Measurements from ENCODE around the gene CRTC2. TPM values are rescaled to one million over a fixed set of nuclear protein-coding genes. Genes with fewer than 3 reads are reported as not detected.

CRTC2 gene
- polyA plus RNA-seq, 1 donor from 2014 or later: 12.1 TPM

DNA sequence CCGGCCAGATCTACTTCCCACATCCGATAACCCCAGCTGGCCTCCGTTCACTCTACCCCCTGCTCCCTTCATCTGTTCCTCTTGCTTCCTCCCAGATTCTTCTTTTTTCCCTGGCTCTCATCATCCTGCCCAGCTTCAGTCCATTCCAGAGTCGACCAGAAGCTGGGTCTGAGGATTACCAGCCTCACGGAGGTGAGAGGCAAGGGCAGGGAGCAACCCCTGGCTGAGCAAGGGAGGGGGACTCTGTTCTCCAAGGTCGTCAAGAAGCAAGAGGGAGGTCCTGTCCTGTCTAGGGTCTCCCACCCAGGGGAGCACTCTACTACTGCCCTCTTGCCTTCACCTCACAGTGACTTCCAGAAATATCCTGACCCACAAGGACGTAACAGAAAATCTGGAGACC is 15.1 kb upstream of the CRTC2 start:
- Histone ChIP-seq H3K4me3 (ENCODE audit: low read length) (no peak overlapping the region), H3K9me2 (ENCODE audit: insufficient read depth, low read length) (no peaks in the 10 kb centered on the region), H3F3A (ENCODE audit: insufficient read depth, low read length, poor library complexity, severe bottlenecking) (no peaks in the 10 kb centered on the region), H3K9me3 (ENCODE audit: low read length) (no peaks in the 10 kb centered on the region), H3K9ac (ENCODE audit: low read length) (no peak overlapping the region), H3K4me2 (ENCODE audit: low read length) (no peak overlapping the region), H3K79me2 (replicated peaks; ENCODE audit: insufficient read depth, low read length) (peaks cover 11% of the 10 kb centered on the region), H3K27me3 (ENCODE audit: insufficient read depth, low read depth, low read length) (no peaks in the 10 kb centered on the region), H3K27ac (ENCODE audit: low read length) (no peak overlapping the region), H3K36me3 (ENCODE audit: insufficient read depth, low read length) (no peaks in the 10 kb centered on the region), H4K20me1 (ENCODE audit: insufficient read depth) (no peaks in the 10 kb centered on the region), H2AFZ (ENCODE audit: low read depth, low read length) (no peak overlapping the region)
- TF ChIP-seq EZH2 (IDR thresholded peaks at IDR 0.05; ENCODE audit: borderline replicate concordance, insufficient read depth, low read length, poor library complexity, severe bottlenecking) (no peak), EP300 (conservative IDR thresholded peaks at IDR 0.05; ENCODE audit: poor library complexity, severe bottlenecking) (no peak), POLR2AphosphoS5 (IDR thresholded peaks at IDR 0.05) (no peak)

DNA sequence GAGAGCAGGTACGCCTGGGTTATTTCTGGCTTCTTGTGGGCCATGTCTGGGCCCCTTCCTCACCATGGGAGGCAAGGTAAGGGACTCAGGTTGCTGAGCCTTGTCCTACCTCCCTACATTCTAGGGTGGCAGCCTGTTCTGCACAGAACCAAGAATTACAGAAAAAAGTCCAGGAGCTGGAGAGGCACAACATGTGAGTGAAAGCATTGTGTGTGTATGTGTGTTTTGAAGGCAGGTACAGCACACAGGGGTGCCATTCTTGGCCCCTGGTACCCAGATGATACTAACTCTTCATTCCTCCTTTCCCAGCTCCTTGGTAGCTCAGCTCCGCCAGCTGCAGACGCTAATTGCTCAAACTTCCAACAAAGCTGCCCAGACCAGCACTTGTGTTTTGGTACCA is 14.7 kb upstream of the CRTC2 start:
- TF ChIP-seq, protein P1, sequence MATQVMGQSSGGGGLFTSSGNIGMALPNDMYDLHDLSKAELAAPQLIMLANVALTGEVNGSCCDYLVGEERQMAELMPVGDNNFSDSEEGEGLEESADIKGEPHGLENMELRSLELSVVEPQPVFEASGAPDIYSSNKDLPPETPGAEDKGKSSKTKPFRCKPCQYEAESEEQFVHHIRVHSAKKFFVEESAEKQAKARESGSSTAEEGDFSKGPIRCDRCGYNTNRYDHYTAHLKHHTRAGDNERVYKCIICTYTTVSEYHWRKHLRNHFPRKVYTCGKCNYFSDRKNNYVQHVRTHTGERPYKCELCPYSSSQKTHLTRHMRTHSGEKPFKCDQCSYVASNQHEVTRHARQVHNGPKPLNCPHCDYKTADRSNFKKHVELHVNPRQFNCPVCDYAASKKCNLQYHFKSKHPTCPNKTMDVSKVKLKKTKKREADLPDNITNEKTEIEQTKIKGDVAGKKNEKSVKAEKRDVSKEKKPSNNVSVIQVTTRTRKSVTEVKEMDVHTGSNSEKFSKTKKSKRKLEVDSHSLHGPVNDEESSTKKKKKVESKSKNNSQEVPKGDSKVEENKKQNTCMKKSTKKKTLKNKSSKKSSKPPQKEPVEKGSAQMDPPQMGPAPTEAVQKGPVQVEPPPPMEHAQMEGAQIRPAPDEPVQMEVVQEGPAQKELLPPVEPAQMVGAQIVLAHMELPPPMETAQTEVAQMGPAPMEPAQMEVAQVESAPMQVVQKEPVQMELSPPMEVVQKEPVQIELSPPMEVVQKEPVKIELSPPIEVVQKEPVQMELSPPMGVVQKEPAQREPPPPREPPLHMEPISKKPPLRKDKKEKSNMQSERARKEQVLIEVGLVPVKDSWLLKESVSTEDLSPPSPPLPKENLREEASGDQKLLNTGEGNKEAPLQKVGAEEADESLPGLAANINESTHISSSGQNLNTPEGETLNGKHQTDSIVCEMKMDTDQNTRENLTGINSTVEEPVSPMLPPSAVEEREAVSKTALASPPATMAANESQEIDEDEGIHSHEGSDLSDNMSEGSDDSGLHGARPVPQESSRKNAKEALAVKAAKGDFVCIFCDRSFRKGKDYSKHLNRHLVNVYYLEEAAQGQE (IDR thresholded peaks at IDR 0.05; ENCODE audit: borderline replicate concordance): no peak
- TF ChIP-seq EZH2 (IDR thresholded peaks at IDR 0.05; ENCODE audit: borderline replicate concordance, insufficient read depth, low read length, poor library complexity, severe bottlenecking): no peak
- no peak for TF ChIP-seq EP300 (conservative IDR thresholded peaks at IDR 0.05; ENCODE audit: poor library complexity, severe bottlenecking)
- no peak for TF ChIP-seq TAF1 (IDR thresholded peaks at IDR 0.05; ENCODE audit: low read depth)
- TF ChIP-seq SMC3 (conservative IDR thresholded peaks at IDR 0.05; ENCODE audit: poor library complexity): no peak
- no peak for TF ChIP-seq MXI1 (conservative IDR thresholded peaks at IDR 0.05; ENCODE audit: poor library complexity, severe bottlenecking)
- TF ChIP-seq RAD21 (conservative IDR thresholded peaks at IDR 0.05): no peak
- TF ChIP-seq, protein P2, sequence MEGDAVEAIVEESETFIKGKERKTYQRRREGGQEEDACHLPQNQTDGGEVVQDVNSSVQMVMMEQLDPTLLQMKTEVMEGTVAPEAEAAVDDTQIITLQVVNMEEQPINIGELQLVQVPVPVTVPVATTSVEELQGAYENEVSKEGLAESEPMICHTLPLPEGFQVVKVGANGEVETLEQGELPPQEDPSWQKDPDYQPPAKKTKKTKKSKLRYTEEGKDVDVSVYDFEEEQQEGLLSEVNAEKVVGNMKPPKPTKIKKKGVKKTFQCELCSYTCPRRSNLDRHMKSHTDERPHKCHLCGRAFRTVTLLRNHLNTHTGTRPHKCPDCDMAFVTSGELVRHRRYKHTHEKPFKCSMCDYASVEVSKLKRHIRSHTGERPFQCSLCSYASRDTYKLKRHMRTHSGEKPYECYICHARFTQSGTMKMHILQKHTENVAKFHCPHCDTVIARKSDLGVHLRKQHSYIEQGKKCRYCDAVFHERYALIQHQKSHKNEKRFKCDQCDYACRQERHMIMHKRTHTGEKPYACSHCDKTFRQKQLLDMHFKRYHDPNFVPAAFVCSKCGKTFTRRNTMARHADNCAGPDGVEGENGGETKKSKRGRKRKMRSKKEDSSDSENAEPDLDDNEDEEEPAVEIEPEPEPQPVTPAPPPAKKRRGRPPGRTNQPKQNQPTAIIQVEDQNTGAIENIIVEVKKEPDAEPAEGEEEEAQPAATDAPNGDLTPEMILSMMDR (IDR thresholded peaks at IDR 0.05; ENCODE audit: poor library complexity, severe bottlenecking): no peak
- TF ChIP-seq POLR2AphosphoS5 (IDR thresholded peaks at IDR 0.05): no peak
- H3K9me3 ChIP-seq (ENCODE audit: low read length): no peaks in the 10 kb centered on the region
- H3K4me2 ChIP-seq (ENCODE audit: low read length): no peak overlapping the region
- H3K4me3 ChIP-seq (ENCODE audit: low read length): no peak overlapping the region
- H3K36me3 ChIP-seq (ENCODE audit: insufficient read depth, low read length): no peaks in the 10 kb centered on the region
- no peaks in the 10 kb centered on the region for H4K20me1 ChIP-seq (ENCODE audit: insufficient read depth)
- H3K9me2 ChIP-seq (ENCODE audit: insufficient read depth, low read length): no peaks in the 10 kb centered on the region
- H3K9ac ChIP-seq (ENCODE audit: low read length): no peak overlapping the region
- no peak overlapping the region for H3K27ac ChIP-seq (ENCODE audit: low read length)
- H3K79me2 ChIP-seq (replicated peaks; ENCODE audit: insufficient read depth, low read length): peaks cover 11% of the 10 kb centered on the region
- no peak overlapping the region for H2AFZ ChIP-seq (ENCODE audit: low read depth, low read length)
- H3K27me3 ChIP-seq (ENCODE audit: insufficient read depth, low read depth, low read length): no peaks in the 10 kb centered on the region
- H3F3A ChIP-seq (ENCODE audit: insufficient read depth, low read length, poor library complexity, severe bottlenecking): no peaks in the 10 kb centered on the region

Measured in neural cell (in vitro differentiated cells).